ENCODE measurements around the gene VAV1. TPM values are rescaled to one million over a fixed set of nuclear protein-coding genes. Genes with fewer than 3 reads are reported as not detected.

Gene VAV1
- total RNA-seq, 1 experiment from 2014 or later: not detected

DNA sequence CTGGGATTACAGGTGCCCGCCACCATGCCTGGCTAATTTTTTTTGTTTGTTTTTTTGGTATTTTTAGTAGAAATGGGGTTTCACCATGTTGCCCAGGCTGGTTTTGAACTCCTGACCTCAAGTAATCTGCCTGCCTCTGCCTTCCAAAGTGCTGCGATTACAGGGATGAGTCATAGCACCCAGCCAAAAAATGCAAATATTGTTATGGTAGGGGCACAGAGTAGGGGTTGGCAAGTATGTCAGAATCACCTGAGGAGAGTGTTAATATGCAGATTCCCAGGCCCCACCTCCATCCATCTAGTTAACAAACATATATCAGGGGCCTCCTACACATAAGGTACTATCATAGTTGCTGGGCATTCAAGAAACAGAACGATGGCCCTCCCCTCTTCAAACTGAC is 44.7 kb downstream of the VAV1 start:
- no peak for DNase-seq
- POLR2A ChIA-PET: no interaction called here
- TF ChIP-seq, protein P1, sequence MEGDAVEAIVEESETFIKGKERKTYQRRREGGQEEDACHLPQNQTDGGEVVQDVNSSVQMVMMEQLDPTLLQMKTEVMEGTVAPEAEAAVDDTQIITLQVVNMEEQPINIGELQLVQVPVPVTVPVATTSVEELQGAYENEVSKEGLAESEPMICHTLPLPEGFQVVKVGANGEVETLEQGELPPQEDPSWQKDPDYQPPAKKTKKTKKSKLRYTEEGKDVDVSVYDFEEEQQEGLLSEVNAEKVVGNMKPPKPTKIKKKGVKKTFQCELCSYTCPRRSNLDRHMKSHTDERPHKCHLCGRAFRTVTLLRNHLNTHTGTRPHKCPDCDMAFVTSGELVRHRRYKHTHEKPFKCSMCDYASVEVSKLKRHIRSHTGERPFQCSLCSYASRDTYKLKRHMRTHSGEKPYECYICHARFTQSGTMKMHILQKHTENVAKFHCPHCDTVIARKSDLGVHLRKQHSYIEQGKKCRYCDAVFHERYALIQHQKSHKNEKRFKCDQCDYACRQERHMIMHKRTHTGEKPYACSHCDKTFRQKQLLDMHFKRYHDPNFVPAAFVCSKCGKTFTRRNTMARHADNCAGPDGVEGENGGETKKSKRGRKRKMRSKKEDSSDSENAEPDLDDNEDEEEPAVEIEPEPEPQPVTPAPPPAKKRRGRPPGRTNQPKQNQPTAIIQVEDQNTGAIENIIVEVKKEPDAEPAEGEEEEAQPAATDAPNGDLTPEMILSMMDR (IDR thresholded peaks at IDR 0.05; ENCODE audit: insufficient read depth in 1 of 2, low read depth in 1 of 2, low read length in 1 of 2, severe bottlenecking in 1 of 2, unreplicated experiment in 1 of 2): no peak
- Histone ChIP-seq H3K9me3 (no peaks in the 10 kb centered on the region), H3K27me3 (replicated peaks; ENCODE audit: control insufficient read depth, insufficient read depth, low read length) (no peaks in the 10 kb centered on the region), H3K4me3 (ENCODE audit: low read depth, low read length) (no peak overlapping the region), H3K36me3 (ENCODE audit: control insufficient read depth, insufficient read depth, low read length) (no peaks in the 10 kb centered on the region), H3K4me1 (no peaks in the 10 kb centered on the region)
- H3K27ac Mint-ChIP-seq (ENCODE audit: unreplicated experiment): no peak overlapping the region
- H3K36me3 Mint-ChIP-seq (ENCODE audit: insufficient read depth, unreplicated experiment): no peaks in the 10 kb centered on the region
- CTCF ChIA-PET: no interaction called here
- intact Hi-C loops (cut with micrococcal nuclease; ENCODE audit: unreplicated experiment): no loop called here
- no peaks in the 10 kb centered on the region for H3K4me1 Mint-ChIP-seq (ENCODE audit: low read depth, unreplicated experiment)
- H3K27me3 Mint-ChIP-seq (ENCODE audit: insufficient read depth, unreplicated experiment): peaks cover 3% of the 10 kb centered on the region
- peaks cover 18% of the 10 kb centered on the region for H3K9me3 Mint-ChIP-seq (ENCODE audit: unreplicated experiment)
- no peak overlapping the region for H3K4me3 Mint-ChIP-seq (ENCODE audit: unreplicated experiment)
- no TSS peak for BruUV-seq (replicated peaks)

GRCh38 chr19:6818246-6818645 is 45.7 kb downstream of the VAV1 start:
- H3K4me1 Mint-ChIP-seq (ENCODE audit: low read depth, unreplicated experiment): no peaks in the 10 kb centered on the region
- BruUV-seq (replicated peaks): no TSS peak
- Histone ChIP-seq H3K36me3 (ENCODE audit: control insufficient read depth, insufficient read depth, low read length) (no peaks in the 10 kb centered on the region), H3K9me3 (no peaks in the 10 kb centered on the region), H3K4me1 (no peaks in the 10 kb centered on the region), H3K27me3 (replicated peaks; ENCODE audit: control insufficient read depth, insufficient read depth, low read length) (no peaks in the 10 kb centered on the region), H3K4me3 (ENCODE audit: low read depth, low read length) (no peak overlapping the region)
- POLR2A ChIA-PET: no interaction called here
- CTCF ChIA-PET: no interaction called here
- H3K27me3 Mint-ChIP-seq (ENCODE audit: insufficient read depth, unreplicated experiment): peaks cover 3% of the 10 kb centered on the region
- no peaks in the 10 kb centered on the region for H3K36me3 Mint-ChIP-seq (ENCODE audit: insufficient read depth, unreplicated experiment)
- no peak overlapping the region for H3K27ac Mint-ChIP-seq (ENCODE audit: unreplicated experiment)
- TF ChIP-seq, protein P1 (IDR thresholded peaks at IDR 0.05; ENCODE audit: insufficient read depth in 1 of 2, low read depth in 1 of 2, low read length in 1 of 2, severe bottlenecking in 1 of 2, unreplicated experiment in 1 of 2): no peak
- peaks cover 18% of the 10 kb centered on the region for H3K9me3 Mint-ChIP-seq (ENCODE audit: unreplicated experiment)
- intact Hi-C loops (cut with micrococcal nuclease; ENCODE audit: unreplicated experiment): no loop called here
- DNase-seq: no peak
- no peak overlapping the region for H3K4me3 Mint-ChIP-seq (ENCODE audit: unreplicated experiment)

DNA sequence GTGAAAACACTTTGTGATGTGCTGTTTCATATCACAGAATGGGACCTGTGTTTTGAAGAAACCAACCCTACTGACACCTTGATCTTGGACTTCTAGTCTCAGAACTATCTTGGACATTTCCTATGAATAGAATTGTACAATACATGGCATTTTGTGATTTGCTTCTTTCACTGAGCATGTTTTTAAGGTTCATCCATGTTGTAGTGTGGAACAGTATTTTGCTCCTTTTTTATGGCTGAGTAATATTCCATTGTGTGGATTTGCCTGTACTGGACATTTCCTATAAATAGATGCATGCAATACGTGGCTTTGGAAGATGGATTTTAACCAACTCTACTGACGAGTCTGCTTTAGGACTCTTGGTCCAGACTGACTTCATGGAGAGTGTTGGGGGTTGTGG is 46.8 kb downstream of the VAV1 start:
- no peak overlapping the region for H3K27ac Mint-ChIP-seq (ENCODE audit: unreplicated experiment)
- Histone ChIP-seq H3K4me3 (ENCODE audit: low read depth, low read length) (no peak overlapping the region), H3K9me3 (no peaks in the 10 kb centered on the region), H3K4me1 (no peaks in the 10 kb centered on the region), H3K36me3 (ENCODE audit: control insufficient read depth, insufficient read depth, low read length) (no peaks in the 10 kb centered on the region), H3K27me3 (replicated peaks; ENCODE audit: control insufficient read depth, insufficient read depth, low read length) (no peaks in the 10 kb centered on the region)
- BruUV-seq (replicated peaks): no TSS peak
- ChIA-PET POLR2A (no interaction called here), CTCF (no interaction called here)
- intact Hi-C loops (cut with micrococcal nuclease; ENCODE audit: unreplicated experiment): no loop called here
- H3K4me1 Mint-ChIP-seq (ENCODE audit: low read depth, unreplicated experiment): no peaks in the 10 kb centered on the region
- H3K9me3 Mint-ChIP-seq (ENCODE audit: unreplicated experiment): peaks cover 15% of the 10 kb centered on the region
- DNase-seq: no peak
- no peak overlapping the region for H3K4me3 Mint-ChIP-seq (ENCODE audit: unreplicated experiment)
- peaks cover 3% of the 10 kb centered on the region for H3K27me3 Mint-ChIP-seq (ENCODE audit: insufficient read depth, unreplicated experiment)
- TF ChIP-seq, protein P1 (IDR thresholded peaks at IDR 0.05; ENCODE audit: insufficient read depth in 1 of 2, low read depth in 1 of 2, low read length in 1 of 2, severe bottlenecking in 1 of 2, unreplicated experiment in 1 of 2): no peak
- H3K36me3 Mint-ChIP-seq (ENCODE audit: insufficient read depth, unreplicated experiment): no peaks in the 10 kb centered on the region

Data from Caco-2 (cell line).